GM18870 (cell line): Measurements from ENCODE around the gene SLC25A3.
"Not testable (repeated sequence)": the region's sequence is repeated elsewhere in the genome, so short reads cannot be mapped to it uniquely, and the experiment has no call there.

Source experiments
- ATAC-seq: cut with Tn5 transposase; IDR thresholded peaks from one replicate; pipeline ENCODE4 v1.9.1; 2021; ENCODE audit warnings: moderate library complexity; ENCODE audit not compliant: unreplicated experiment

SLC25A3 gene

DNA sequence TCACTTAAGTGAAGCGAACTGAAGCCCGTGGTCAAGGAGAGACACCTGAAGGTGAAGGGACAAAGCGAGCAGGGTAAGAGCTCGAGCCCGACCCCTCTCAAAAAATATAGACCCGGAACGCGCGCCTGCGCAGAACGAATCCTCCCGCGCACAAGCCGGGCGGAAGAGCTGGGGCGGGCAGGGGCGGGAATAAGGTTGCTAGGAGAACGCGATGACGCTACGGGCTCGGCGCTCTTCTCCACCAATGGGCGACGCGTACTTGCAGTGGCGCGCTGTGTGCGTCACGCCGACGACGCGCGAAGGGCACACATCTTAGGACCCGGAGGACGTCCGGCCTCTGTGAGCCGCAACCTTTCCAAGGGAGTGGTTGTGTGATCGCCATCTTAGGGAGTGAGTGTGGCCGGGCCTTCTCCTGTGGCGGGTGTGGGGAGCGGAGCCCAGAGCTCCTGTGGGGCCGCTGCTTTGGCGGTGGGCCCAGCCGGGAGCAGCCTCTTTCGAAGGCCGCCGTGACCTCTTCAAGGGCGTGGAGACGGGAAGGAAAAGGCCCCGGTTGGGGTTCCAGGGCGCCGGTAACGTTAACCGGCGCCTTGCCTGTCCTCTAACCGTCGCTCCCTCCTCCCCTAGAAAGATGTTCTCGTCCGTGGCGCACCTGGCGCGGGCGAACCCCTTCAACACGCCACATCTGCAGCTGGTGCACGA lies at the start of gene SLC25A3:
Gene SLC25A3 (plus strand): TSS at position 336 of the 699 bp plus-strand sequence. CDS start 293 bp downstream, at position 629.
- peak; percentile 97 for ATAC-seq

DNA sequence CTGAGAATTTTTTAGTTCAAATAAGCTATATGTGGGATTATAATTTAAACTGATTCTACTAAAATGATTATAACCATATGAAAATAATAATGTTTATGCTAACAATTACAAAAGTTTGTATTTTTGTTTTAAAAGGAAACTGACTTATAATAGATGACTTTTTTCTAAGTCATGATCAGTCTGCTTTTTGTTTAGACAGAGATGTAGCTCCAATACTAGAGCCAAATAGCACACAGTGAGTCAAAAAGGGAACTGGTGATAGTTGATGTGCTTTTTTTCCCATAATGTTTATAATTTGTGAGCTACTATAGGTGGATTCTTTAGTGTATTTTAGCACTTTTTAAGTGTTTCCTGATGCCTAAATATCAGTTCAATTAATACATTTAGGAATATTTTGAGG lies 49.8 kb upstream of the SLC25A3 start:
- no peak for ATAC-seq

DNA sequence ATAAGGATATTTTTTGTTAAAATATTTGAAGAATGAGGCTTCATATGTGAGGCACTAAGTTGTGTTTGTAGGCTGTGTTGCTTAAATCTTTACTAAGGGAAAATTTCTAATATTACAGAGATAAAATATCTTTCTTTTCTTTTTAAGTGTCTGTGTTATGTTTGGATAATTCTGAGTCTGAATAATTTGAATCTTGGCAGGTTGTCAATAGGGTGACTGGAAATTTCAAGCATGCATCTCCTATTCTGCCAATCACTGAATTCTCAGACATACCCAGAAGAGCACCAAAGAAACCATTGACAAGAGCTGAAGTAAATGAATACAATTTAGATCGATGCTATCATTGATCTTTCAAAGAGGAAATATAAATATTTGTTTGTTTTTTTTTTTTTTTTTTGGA lies 48.7 kb upstream of the SLC25A3 start:
- no peak for ATAC-seq

DNA sequence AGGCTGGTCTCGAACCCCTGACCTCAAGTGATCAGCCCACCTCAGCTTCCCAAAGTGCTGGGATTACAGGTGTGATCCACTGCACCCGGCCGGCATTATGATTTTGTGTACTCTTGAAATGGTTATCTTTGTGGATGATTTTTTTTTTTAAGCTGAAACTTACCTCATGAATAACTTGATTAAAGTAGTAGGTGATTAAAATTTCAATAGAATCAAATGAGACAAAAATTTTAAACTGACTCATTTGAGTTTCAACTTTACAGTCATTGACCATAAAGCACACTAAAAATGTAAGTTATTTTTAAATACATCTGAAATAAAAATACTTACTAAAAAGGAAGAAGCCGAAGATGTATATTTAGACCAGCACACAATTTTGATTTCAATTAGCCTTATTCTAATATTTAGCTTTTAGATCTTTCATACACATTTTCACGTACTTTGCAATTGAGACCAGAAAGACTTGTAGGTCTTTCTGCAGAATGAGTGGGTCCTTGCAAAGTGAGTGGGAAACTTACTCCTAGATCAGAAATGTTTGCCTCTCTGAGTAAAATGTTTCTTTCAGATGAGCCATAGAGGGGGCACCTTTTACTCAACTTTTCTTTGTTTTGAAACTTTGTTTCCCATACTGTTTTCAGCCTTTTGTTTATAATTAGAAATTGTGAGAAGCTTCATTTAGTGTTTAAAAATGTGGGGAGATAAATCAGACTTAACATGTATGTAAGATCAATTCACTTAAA lies 43.9 kb upstream of the SLC25A3 start:
- no peak for ATAC-seq

DNA sequence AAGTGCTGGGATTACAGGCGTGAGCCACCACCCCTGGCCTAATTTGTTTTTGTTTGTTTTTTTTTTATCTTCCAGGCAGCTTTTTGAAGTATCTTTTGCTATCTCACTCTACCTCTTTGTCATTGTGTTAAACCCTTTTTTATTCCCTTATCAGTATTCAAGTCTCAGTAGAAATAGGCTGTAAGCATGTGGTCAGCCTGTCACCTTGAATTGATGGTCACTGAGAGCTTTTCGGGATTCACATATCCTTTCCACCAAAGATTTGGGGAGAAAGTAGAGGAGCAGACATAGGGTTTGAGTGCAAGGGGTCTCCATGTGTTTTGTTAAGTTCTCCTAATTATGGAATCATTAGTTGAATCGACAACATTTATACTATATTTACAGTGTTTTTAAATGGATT lies 41.7 kb upstream of the SLC25A3 start:
- ATAC-seq = no peak

DNA sequence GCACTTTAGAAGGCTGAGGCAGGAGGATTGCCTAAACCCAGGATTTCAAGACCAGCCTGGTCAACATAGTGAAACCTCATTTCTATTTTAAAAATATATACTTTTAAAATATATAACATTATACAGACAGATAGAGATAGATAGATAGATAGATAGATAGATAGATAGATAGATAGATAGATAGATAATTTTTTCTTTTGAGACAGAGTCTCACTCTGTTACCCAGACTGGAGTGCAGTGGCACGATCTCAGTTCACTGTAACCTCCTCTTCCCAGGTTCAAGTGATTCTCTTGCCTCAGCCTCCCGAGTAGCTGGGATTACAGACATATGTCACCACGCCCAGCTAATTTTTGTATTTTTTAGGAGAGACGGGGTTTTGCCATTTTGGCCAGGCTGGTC lies 35.4 kb upstream of the SLC25A3 start:
- ATAC-seq = not testable (repeated sequence)

DNA sequence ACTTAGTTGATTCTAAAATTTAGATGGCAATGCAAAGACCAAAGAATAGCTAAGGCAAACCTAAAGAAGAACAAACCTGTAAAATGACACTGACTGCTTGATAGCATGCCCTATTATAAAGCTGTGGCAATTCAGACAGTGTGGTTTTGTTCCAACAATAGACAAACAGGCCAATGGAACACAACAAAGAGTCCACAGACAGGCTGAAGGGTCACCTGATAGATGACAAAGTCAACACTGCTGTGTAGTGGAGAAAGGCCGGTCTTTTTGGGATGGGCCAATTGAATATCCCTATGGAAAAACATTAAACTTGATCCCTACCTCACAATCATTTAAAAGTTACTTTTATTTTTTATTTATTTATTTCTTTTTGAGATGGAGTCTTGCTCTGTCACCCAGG lies 33.8 kb upstream of the SLC25A3 start:
- no peak for ATAC-seq

DNA sequence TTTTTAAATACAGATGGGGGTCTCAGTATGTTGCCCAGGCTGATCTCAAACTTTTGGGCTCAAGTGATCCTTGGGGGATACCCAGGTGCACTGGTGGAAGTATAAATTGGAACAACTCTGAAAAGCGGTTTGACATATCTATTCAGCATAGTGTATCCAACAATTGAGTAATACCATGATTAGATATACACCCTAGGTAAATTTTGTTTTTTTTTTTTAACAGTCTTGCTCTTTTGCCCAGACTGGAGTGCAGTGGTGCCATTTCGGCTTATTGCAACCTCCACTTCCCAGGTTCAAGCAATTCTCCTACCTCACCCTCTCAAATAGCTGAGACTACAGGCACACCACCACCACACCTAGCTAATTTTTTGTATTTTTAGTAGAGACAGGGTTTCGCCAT lies 31.6 kb upstream of the SLC25A3 start:
- ATAC-seq = no peak

DNA sequence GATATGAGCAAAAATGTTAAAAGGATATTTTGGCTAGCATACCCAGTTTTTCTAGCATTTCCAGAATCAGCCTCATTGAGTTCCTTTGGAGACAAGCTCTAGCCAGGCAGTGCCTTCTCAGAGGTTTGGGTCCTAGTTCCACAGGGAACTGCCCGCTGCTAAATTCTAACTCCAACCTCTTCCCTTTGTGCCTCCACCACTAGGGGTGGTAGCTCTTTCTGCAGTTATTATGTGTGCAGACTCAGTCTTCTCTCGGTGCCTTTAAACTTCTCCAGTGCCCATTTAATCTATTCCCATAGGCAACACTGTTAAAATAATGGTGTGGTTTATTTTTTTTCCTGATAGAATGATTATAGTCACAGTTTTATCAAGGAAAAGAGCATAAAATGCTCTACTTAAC lies 21.5 kb upstream of the SLC25A3 start:
- ATAC-seq = no peak

DNA sequence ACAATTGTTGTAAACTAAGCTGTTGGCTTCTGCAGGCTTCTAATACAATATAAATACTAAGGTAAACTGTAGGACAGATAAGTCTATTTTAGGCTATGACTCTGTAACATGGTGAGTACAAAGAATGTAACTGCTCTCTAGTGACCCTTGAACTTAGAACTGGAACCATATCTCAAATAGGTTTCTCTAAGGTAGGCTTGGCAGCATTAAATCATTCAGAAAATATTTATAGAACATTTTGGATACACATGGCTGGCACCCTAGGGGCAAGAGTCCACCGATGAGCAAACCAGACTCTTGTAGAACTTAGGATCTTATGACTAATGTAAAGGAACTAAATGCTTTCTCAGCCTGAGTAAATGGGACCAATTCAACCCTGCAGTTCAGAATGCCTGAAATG lies 19.4 kb upstream of the SLC25A3 start:
- no peak for ATAC-seq

DNA sequence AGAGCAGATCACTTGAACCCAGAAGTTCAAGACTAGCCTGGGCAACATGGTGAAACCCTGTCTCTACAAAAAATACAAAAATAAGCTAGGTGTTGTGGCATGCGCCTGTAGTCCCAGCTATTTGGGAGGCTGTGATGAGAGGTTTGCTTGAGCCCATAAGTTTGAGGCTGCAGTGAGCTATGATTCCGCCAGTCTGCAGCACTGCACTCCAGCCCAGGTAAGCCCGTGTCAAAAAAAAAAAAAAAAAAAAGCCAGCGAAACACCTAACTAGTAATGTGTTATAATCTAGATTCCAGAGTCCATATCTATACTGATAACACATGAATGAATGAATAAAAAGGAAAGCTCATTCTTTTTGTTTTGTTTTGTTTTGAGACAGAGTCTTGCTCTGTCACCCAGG lies 18.5 kb upstream of the SLC25A3 start:
- no peak for ATAC-seq

DNA sequence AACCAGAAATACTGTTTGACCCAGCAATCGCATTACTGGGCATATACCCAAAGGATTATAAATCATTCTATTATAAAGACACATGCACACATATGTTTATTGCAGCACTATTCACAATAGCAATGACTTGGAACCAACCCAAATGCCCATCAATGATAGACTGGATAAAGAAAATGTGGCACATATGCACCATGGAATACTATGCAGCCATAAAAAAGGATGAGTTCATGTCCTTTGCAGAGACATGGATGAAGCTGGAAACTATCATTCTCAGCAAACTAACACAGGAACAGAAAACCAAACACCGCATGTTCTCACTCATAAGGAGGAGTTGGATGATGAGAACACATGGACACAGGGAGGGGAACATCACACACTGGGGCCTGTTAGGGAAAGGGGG lies 16.7 kb upstream of the SLC25A3 start:
- ATAC-seq = not testable (repeated sequence)

DNA sequence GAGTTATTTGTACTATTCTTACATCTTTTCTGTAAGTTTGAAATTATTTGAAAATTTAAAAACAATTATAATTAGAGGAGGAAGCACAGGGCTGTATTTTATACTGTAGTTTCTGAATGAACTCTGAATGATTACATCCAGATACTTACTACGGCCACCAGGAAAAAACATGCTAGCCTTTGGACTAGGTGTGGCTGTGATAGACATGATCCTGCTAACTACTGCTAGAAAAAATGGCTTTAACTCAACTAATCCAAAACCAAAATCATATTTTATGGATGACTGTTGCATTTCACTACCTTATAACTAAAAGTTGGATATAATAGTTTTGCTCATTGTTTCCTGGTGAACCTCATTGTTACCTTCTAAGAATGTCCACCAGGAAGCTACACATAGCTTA lies 15.1 kb upstream of the SLC25A3 start:
- no peak for ATAC-seq

DNA sequence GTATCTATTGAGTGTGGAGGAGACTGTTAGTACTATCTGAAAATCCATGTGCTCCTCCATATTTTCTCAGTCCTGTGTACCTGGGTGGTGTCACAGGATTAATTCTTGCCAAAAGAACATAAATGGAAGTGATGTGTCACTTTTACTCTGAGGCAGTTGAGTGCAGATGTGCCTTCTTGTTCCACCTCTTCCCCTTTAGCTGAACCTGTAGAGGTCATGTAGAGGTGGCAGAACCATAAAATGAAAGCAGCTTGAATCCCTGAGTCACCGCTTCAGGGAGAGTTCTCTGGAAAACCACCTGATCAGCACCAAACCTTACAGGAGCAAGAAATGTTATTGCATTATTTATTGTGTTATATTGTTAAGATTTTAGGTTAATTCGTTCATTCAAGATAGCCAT lies 14.7 kb upstream of the SLC25A3 start:
- ATAC-seq = no peak

DNA sequence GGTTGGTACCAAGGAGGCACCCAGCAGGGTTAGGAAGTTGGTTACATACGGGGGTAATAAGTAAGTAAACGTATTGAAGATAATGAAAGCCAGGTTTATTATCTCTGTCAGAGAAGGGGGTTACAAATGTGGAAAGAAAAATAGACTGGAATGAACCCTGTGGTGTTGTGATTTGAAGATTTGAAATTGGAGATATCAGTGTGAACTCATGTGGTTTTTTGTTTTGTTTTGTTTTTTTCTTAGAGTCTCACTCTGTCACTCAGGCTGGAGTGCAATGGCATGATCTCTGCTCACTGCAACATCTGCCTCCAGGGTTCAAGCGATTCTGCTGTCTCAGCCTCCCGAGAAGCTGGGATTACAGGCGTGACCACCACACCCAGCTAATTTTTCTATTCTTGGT lies 14.1 kb upstream of the SLC25A3 start:
- no peak for ATAC-seq

DNA sequence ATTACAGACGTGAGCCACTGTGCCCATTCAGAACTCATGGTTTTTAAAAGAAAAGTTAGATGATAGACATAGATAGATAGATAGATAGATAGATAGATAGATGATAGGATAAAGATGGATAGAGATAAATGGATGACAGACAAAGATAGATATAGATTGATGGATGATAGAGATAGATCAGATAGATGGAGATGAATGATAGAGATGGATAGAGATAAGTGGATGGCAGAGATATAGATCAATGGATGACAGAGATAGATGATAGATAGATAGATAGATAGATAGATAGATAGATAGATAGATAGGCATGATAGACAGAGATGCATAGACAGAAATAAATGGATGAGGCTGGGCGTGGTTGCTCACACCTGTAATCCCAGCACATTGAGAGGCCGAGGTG lies 13.7 kb upstream of the SLC25A3 start:
- no peak for ATAC-seq

DNA sequence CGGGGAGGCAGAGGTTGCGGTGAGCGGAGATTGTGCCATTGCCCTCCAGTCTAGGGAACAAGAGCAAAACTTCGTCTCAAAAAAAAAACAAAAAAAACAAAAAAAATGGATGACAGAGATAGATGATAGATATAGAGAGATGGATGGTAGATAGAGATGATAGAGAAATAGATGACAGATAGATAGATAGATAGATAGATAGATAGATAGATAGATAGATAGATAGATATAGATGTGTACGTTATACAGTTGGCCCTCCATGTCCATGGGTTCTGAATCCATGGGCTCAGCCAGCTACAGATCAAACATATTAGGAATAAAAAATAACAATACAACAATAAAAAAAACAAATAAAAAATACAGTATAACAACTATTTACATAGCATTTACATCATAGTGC lies 12.8 kb upstream of the SLC25A3 start:
- ATAC-seq = no peak

DNA sequence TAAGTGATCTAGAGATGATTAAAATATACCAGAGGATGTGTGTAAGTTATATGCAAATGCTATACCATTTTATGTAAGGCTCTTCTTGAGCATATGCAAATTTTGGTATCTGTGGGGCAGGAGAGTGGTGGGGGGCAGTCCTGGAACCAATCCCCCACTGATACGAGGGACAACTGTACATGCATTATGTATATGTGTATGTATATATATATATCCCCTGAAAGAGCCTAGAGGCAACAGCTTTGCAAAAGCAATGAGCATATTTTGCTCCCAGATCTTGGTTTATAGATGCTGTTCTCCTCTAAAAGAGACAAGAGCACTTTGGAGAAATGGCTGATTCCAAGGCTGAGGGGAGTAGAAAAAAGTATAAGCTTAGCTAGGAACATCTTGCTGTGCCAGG lies 12.4 kb upstream of the SLC25A3 start:
- ATAC-seq = no peak

DNA sequence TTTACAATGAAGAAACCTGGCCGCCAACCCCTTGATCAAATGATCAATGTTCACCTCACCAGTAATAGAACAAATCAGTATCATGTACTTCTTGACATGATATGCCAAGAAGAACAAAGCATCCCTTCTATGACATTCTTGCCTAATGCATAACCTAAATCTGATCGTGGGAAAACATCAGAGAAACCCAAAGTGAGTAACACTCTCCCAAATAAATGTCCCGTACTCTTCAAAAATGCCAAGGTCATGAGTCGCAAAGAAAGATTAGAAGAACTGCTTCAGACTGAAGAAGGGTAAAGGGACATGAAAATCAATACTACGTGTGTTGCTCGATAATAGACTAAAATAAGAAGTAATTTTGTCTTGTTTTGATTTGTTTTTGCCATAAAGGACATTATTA lies 11.4 kb upstream of the SLC25A3 start:
- ATAC-seq = no peak

DNA sequence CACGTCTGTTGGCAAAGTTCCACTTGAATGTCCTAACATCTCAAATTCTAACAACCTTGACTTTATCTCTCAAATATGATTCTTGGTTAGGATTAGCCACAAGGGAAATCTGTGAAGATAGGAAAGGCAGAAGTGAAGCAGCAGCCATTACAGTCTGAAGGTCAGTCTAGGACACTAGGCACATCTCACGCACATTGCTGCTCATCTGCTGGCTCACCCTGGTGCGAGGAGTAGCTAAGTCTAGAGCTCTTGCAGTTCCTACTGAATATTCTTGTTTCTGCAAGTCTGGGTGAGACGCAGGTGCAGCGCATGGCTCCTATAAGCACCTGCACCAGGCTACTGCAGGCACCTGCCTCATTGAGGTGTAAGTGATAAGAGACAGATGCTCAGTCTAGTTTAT lies 6.4 kb upstream of the SLC25A3 start:
- ATAC-seq = no peak

DNA sequence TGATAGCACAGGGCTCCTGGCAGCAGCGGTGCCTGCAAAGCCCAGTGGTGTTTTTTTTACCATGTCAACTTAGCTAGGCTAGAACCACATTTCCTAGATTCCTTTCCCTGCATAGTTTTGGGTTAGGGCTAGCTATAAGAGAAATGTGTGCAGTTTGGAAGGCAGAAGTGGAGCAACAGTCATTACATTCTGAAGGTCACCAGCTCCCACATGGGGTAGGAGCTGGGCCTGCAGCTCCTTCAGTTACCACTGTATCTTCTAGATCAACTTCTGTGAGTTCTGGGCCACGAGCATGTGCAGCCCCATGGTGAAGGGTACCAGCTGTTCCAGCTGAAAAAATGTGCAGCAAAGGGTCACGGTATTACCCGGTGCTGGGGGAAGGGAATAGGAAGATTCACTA lies 2.3 kb upstream of the SLC25A3 start:
- ATAC-seq = no peak

DNA sequence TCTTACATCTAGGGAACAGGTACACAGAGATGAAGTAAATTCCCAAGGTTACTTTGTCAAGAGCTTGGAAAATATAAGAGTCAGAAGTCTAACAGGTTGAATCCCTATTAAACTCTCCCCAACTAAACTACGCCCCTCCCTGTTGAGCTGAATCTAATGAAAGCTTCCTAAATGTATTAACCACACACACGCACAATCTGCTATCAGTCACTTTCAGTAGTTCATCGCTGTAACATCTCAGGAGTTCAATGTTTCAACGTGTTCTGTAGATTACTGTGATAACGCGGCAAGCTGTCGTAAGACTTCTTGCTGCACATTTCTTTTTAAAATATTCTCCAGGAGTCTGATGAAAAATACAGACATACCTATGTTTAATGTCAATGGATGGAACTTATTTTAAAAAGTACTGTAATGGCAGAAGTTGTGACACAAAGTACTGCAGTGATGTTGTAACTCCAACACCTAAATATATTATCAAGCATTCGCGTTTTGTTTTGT lies 612 bp upstream of the SLC25A3 start:
- no peak for ATAC-seq
